GM21825 (cell line): ENCODE measurements around the gene MYH11.
"Not testable (repeated sequence)": the region's sequence is repeated elsewhere in the genome, so short reads cannot be mapped to it uniquely, and the experiment has no call there.

Experiments
- ATAC-seq: cut with Tn5 transposase; IDR thresholded peaks from one replicate; pipeline ENCODE4 v1.9.1; 2021; ENCODE audit warnings: mild to moderate bottlenecking, moderate library complexity; ENCODE audit not compliant: unreplicated experiment

The MYH11 gene

GRCh38 chr16:15811481-15812400 lies 45.1 kb downstream of the MYH11 start:
- ATAC-seq: no peak

- ATAC-seq: no peak
Measured at GRCh38 chr16:15810949-15811348, 45.9 kb downstream of the MYH11 start.

GRCh38 chr16:15810411-15810810 lies 46.4 kb downstream of the MYH11 start:
- ATAC-seq: no peak

GRCh38 chr16:15809297-15809696 lies 47.5 kb downstream of the MYH11 start:
- ATAC-seq: not testable (repeated sequence)

GRCh38 chr16:15808071-15808470 lies 48.8 kb downstream of the MYH11 start:
- no peak for ATAC-seq

GRCh38 chr16:15807603-15808009 lies 49.2 kb downstream of the MYH11 start:
- ATAC-seq: no peak

GRCh38 chr16:15803618-15804017 lies 53.2 kb downstream of the MYH11 start:
- ATAC-seq: no peak

GRCh38 chr16:15799851-15800495 lies 56.9 kb downstream of the MYH11 start:
- no peak for ATAC-seq

- no peak for ATAC-seq
Measured at GRCh38 chr16:15798671-15799070, 58.2 kb downstream of the MYH11 start.

GRCh38 chr16:15796885-15797284 lies 59.9 kb downstream of the MYH11 start:
- no peak for ATAC-seq

- ATAC-seq: no peak
Measured at GRCh38 chr16:15795615-15796014, 61.2 kb downstream of the MYH11 start.

- ATAC-seq: no peak
Measured at GRCh38 chr16:15792563-15792971, 64.3 kb downstream of the MYH11 start.

GRCh38 chr16:15790458-15790857 lies 66.4 kb downstream of the MYH11 start:
- ATAC-seq: no peak

- ATAC-seq: not testable (repeated sequence)
Measured at GRCh38 chr16:15789816-15790215, 67.0 kb downstream of the MYH11 start.

- ATAC-seq: no peak
Measured at GRCh38 chr16:15788846-15789239, 68.0 kb downstream of the MYH11 start.

GRCh38 chr16:15786501-15786900 lies 70.3 kb downstream of the MYH11 start:
- no peak for ATAC-seq

GRCh38 chr16:15785386-15786059 lies 71.3 kb downstream of the MYH11 start:
- no peak for ATAC-seq

- ATAC-seq: no peak
Measured at GRCh38 chr16:15783985-15784384, 72.8 kb downstream of the MYH11 start.

- no peak for ATAC-seq
Measured at GRCh38 chr16:15782573-15783365, 74.1 kb downstream of the MYH11 start.

- ATAC-seq: no peak
Measured at GRCh38 chr16:15781650-15782049, 75.2 kb downstream of the MYH11 start.

GRCh38 chr16:15780805-15781204 lies 76.0 kb downstream of the MYH11 start:
- no peak for ATAC-seq
